ENCODE results near the gene ZNF230. TPM values are rescaled to one million over a fixed set of nuclear protein-coding genes. Genes with fewer than 3 reads are reported as not detected.

The ZNF230 gene
- total RNA-seq, 2 donors from 2014 or later: 3.8 to 5.7 TPM

DNA sequence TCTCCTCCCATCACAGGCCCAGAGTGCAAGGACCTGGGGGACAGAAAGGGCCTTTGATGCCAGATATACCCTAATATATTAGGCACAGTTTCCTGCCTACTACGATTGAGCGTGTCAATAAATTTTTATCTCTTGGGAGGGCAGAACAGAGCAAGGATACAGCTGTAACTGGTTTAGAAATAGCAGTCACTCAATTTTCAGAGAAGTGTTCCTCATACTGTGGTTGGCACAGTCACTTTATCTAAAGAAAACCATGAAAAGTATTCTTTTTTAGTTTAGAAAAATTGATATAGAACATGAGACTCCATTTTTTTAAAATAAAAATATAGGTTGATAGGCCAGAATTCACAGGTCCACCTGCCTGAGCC lies 19.2 kb upstream of the ZNF230 start:
- Mint-ChIP-seq H3K4me3 (peak overlapping the region; percentile 96), H3K27ac (no peak overlapping the region), H3K27me3 (ENCODE audit: insufficient read depth) (peaks cover 2% of the 10 kb centered on the region), H3K4me1 (peaks cover 2% of the 10 kb centered on the region), H3K9me3 (peaks cover 7% of the 10 kb centered on the region), H3K36me3 (ENCODE audit: low read depth) (no peaks in the 10 kb centered on the region)
- H3K4me3 ChIP-seq (ENCODE audit: low read length): peak overlapping the region; percentile 93
- no peaks in the 10 kb centered on the region for H3K4me1 ChIP-seq (ENCODE audit: control insufficient read depth, insufficient read depth, low read length)
- no peak overlapping the region for H3K9ac ChIP-seq (ENCODE audit: extremely low read depth, low read length, poor library complexity, severe bottlenecking)
- H3K36me3 ChIP-seq (ENCODE audit: control insufficient read depth, insufficient read depth, low read length): peaks cover 5% of the 10 kb centered on the region
- no peak overlapping the region for H3K27ac ChIP-seq (ENCODE audit: low read depth, low read length)
- WGBS, 2 experiments (ENCODE audit: insufficient coverage in 1 of 2, insufficient read length in 1 of 2): 89% methylated on average over 2 of the region's 2 CpGs; no CpG with 5 or more reads in 1 of the 2 experiments
- no peaks in the 10 kb centered on the region for H3K9me3 ChIP-seq (ENCODE audit: control insufficient read depth, low read length)
- H3K27me3 ChIP-seq (ENCODE audit: control insufficient read depth, insufficient read depth, low read length, poor library complexity, severe bottlenecking): no peaks in the 10 kb centered on the region
- no peak for DNase-seq
- TF ChIP-seq CTCF (conservative IDR thresholded peaks at IDR 0.05): no peak

DNA sequence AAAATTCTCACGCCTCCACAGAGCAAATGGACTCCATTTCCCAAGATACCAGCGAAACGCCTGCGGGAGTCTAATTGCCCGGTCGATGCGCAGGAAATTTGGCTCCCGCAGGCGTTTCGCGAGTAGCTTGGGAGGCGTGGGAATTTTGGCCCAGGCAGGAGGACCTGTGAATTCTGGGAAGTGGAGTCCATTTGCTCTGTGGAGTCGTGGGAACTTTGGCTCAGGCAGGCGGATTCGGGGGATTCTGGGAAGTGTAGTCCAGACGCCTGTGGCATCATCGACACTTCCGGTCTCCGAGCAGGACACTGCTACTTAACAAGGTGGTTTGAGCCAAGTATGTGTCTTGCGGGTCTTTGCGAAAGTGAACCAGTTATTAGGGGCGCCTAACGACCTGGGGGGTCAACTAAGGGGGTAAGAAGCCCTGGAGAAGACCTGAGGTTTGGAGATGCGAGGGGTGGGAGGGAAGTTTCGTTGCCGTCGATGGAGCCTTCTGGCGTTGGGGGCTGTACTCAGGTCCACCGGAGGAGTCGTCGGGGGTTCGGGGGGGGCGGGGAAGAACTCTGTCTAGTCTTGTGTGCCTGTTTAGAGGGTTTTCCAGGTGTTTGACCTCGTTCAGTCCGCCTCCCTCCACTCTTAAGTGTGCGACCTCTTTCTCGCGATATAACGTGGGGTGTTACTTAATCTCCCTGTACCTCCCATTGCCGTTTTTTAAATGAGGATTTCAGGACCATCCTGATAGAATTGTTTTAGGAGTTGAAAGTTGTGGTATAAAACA lies 18.7 kb upstream of the ZNF230 start, which contains the start of gene ZNF155:
TSS of gene ZNF155 (plus strand) at position 277 of the 775 bp plus-strand sequence. CDS start 4,356 bp downstream, outside the sequence.
- WGBS, 2 experiments (ENCODE audit: insufficient coverage in 1 of 2, insufficient read length in 1 of 2): 0 to 1% methylated on average over 14 to 40 of the region's 40 CpGs
- Mint-ChIP-seq H3K9me3 (peaks cover 3% of the 10 kb centered on the region), H3K27me3 (ENCODE audit: insufficient read depth) (peaks cover 2% of the 10 kb centered on the region)

GRCh38 chr19:43984687-43985000 lies 18.1 kb upstream of the ZNF230 start:
- H3K4me3 Mint-ChIP-seq: peak overlapping the region; percentile 96
- peaks cover 2% of the 10 kb centered on the region for H3K4me1 Mint-ChIP-seq
- Histone ChIP-seq H3K4me1 (ENCODE audit: control insufficient read depth, insufficient read depth, low read length) (no peaks in the 10 kb centered on the region), H3K27me3 (ENCODE audit: control insufficient read depth, insufficient read depth, low read length, poor library complexity, severe bottlenecking) (no peaks in the 10 kb centered on the region), H3K9ac (ENCODE audit: extremely low read depth, low read length, poor library complexity, severe bottlenecking) (peak overlapping the region; percentile 77), H3K4me3 (ENCODE audit: low read length) (peak overlapping the region; percentile 93), H3K36me3 (ENCODE audit: control insufficient read depth, insufficient read depth, low read length) (peaks cover 16% of the 10 kb centered on the region), H3K27ac (ENCODE audit: low read depth, low read length) (no peak overlapping the region), H3K9me3 (ENCODE audit: control insufficient read depth, low read length) (no peaks in the 10 kb centered on the region)
- peak; percentile 48 for DNase-seq
- peaks cover 10% of the 10 kb centered on the region for H3K36me3 Mint-ChIP-seq (ENCODE audit: low read depth)
- no peak overlapping the region for H3K27ac Mint-ChIP-seq
- no peak for TF ChIP-seq CTCF (conservative IDR thresholded peaks at IDR 0.05)
- H3K27me3 Mint-ChIP-seq (ENCODE audit: insufficient read depth): peaks cover 2% of the 10 kb centered on the region
- H3K9me3 Mint-ChIP-seq: peaks cover 3% of the 10 kb centered on the region
- 8 to 11% methylated on average over 8 to 14 of the region's 14 CpGs for WGBS, 2 experiments (ENCODE audit: insufficient coverage in 1 of 2, insufficient read length in 1 of 2)

More for the DNA sequence above, 18.7 kb upstream of the ZNF230 start, which contains the start of gene ZNF155:
- Histone ChIP-seq H3K9ac (ENCODE audit: extremely low read depth, low read length, poor library complexity, severe bottlenecking) (peak within 1 kb of the TSS; percentile 77), H3K9me3 (ENCODE audit: control insufficient read depth, low read length) (no peaks in the 10 kb centered on the region), H3K4me1 (ENCODE audit: control insufficient read depth, insufficient read depth, low read length) (no peaks in the 10 kb centered on the region), H3K4me3 (ENCODE audit: low read length) (peak within 1 kb of the TSS; percentile 93), H3K27me3 (ENCODE audit: control insufficient read depth, insufficient read depth, low read length, poor library complexity, severe bottlenecking) (no peaks in the 10 kb centered on the region), H3K36me3 (ENCODE audit: control insufficient read depth, insufficient read depth, low read length) (peaks cover 11% of the 10 kb centered on the region), H3K27ac (ENCODE audit: low read depth, low read length) (no peak within 1 kb of the TSS)
- H3K4me1 Mint-ChIP-seq: peaks cover 2% of the 10 kb centered on the region
- no peak for TF ChIP-seq CTCF (conservative IDR thresholded peaks at IDR 0.05)
- H3K4me3 Mint-ChIP-seq: peak within 1 kb of the TSS; percentile 96
- peak; percentile 96 for DNase-seq
- peaks cover 5% of the 10 kb centered on the region for H3K36me3 Mint-ChIP-seq (ENCODE audit: low read depth)
- H3K27ac Mint-ChIP-seq: peak within 1 kb of the TSS; percentile 95
